Adrenal gland (tissue), 5 donors: ENCODE data around the gene DUSP7.
A peak's percentile ranks its signal among the peaks of the same experiment; 100 is the strongest.

Experiments
- POLR2A ChIP-seq, 2 donors: fragments of 450-650 bp; IDR thresholded peaks; one replicate each; pipeline ENCODE4 v1.6.1; 2017; ENCODE audit warnings: antibody characterized with exemption in 2 of 2, mild to moderate bottlenecking in 2 of 2, moderate library complexity in 1 of 2
- TF ChIP-seq, protein P1 (sequence below), 6 experiments: fragments of 450-650 bp in 4 of 6; fragments of 200-600 bp in 2 of 6; sonication (generic) in 1 of 6; IDR thresholded peaks; 1 replicate in 5 of 6; 2 replicates in 1 of 6; pipeline versions ENCODE4 v1.5.1 to v1.8.0; 2016 to 2021; ENCODE audit warnings: antibody characterized with exemption in 6 of 6, mild to moderate bottlenecking in 2 of 6, moderate library complexity in 1 of 6
- donor health status: DM: no; HTN: no; CAD: no.

DNA sequence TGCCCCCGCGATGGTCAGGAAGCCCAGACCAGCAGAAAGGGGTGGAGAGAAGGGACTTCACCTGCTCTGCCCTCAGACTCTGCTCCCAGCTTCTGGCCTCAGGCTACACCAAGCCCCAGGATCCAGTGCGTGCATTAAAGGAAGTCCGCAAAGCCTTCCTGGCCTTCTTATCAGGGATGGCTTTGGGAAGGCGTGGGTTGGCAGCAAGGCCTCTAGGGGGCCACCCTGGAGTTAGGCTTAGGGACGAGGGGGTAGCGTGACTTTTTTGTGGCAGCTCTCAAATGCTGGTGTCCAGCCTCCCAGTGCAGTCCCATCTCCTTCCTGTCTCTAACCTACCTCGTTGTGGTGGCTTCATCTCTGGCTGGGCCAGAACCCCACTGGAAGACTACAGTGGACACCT is 41.8 kb downstream of the DUSP7 start:
- TF ChIP-seq, protein P1, sequence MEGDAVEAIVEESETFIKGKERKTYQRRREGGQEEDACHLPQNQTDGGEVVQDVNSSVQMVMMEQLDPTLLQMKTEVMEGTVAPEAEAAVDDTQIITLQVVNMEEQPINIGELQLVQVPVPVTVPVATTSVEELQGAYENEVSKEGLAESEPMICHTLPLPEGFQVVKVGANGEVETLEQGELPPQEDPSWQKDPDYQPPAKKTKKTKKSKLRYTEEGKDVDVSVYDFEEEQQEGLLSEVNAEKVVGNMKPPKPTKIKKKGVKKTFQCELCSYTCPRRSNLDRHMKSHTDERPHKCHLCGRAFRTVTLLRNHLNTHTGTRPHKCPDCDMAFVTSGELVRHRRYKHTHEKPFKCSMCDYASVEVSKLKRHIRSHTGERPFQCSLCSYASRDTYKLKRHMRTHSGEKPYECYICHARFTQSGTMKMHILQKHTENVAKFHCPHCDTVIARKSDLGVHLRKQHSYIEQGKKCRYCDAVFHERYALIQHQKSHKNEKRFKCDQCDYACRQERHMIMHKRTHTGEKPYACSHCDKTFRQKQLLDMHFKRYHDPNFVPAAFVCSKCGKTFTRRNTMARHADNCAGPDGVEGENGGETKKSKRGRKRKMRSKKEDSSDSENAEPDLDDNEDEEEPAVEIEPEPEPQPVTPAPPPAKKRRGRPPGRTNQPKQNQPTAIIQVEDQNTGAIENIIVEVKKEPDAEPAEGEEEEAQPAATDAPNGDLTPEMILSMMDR (IDR thresholded peaks at IDR 0.05), result peak in 2 of 6 experiments; percentile 21 to 24
- TF ChIP-seq POLR2A (IDR thresholded peaks at IDR 0.05), result no peak
